ENCODE measurements around the gene MAP3K5. TPM values are rescaled to one million over a fixed set of nuclear protein-coding genes. Genes with fewer than 3 reads are reported as not detected.

MAP3K5 gene
- total and polyA plus RNA-seq, 4 experiments from 2014 or later: 7.3 to 31.7 (median 28.8) TPM

DNA sequence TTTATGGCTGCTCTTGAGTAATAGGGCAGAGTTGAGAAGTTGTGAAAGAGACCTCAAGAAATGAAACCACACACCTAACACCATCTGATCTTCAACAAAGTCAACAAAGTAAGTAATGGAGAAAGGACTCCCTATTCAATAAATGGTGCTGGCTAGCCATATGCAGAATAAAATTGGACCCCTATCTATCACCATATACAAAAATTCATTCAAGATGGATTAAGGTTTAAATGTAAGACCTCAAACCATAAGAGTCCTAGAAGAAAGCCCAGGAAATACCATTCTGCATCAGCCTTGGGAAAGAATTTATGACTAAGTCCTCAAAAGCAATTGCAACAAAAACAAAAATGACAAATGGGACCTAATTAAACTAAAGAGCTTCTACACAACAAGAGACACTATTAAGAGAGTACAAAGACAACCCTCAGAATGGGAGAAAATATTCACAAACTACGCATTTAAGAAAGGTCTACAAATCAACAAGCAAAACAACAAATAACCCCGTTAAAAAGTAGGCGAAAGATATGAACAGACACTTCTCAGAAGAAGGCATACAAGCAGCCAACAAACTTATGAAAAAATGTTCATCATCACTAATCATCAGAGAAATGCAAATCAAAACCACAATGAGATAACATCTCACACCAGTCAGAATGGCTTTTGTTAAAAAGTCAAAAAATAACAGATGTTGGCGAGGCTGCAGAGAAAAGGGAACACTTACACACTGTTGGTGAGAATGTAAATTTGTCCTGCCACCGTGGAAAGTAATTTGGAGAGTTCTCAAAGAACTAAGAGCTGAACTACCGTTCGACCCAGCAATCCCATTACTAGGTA, 4.0 kb downstream of the MAP3K5 start:
- no peaks in the 10 kb centered on the region for H3K27me3 ChIP-seq (ENCODE audit: insufficient read depth, low read length)
- H3K4me1 ChIP-seq (ENCODE audit: insufficient read depth, low read length): peaks cover 79% of the 10 kb centered on the region
- peak overlapping the region; percentile 29 for H3K27ac ChIP-seq (ENCODE audit: low read depth, low read length)
- DNase-seq: peak; percentile 50 to 79 (median 74)
- intact Hi-C loops (cut with micrococcal nuclease): loop anchor here (1.0 kb wide), 2 partner anchors 24 to 35 kb away; no protein-coding TSS in a partner anchor
- peaks cover 4% of the 10 kb centered on the region for H3K36me3 ChIP-seq (ENCODE audit: insufficient read depth, low read length)
- Mint-ChIP-seq H3K36me3 (peaks cover 24 to 30% of the 10 kb centered on the region in 2 donors), H3K4me1 (peaks cover 51 to 87% (median 63%) of the 10 kb centered on the region in 4 donors), H3K27me3 (no peaks in the 10 kb centered on the region), H3K27ac (peak overlapping the region; percentile 86 to 92 (median 90)), H3K4me3 (peak overlapping the region; percentile 79 to 99 (median 88)), H3K9me3 (no peaks in the 10 kb centered on the region)
- no peaks in the 10 kb centered on the region for H3K9me3 ChIP-seq (ENCODE audit: control insufficient read depth in 1 of 2, low read length in 2 of 2)
- CTCF ChIA-PET (ENCODE audit: partially characterized antibody): interaction anchor here (0.8 to 16.4 kb wide), 9 partner anchors 11 to 142 kb away, joined by 3 to 747 read pairs (median 101); no protein-coding TSS in a partner anchor
- POLR2A ChIA-PET (ENCODE audit: partially characterized antibody): interaction anchor here (0.6 to 9.9 kb wide), 11 partner anchors 10 to 144 kb away, joined by 3 to 323 read pairs (median 5); no protein-coding TSS in a partner anchor
- peak overlapping the region; percentile 13 to 20 for H3K4me3 ChIP-seq (ENCODE audit: low read length in 2 of 2)

DNA sequence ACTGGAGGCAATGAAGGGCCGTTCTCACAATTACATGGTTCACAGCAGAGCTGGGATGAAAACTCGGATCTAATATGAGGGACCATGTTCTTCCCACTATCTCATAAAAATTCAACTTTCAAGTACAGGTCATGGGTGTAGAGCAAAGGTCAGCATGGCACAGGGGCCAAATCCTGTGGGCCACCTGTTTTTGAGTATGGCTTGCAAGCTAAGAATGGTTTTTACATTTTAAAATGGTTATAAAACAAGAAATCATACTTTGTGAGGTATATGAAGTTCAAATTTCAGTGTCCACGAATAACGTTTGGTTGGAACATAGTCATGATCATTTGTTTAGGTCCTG, 4.6 kb downstream of the MAP3K5 start:
- H3K4me3 ChIP-seq (ENCODE audit: low read length in 2 of 2): peak overlapping the region; percentile 13 to 20
- Mint-ChIP-seq H3K27me3 (no peaks in the 10 kb centered on the region), H3K36me3 (peaks cover 25 to 27% of the 10 kb centered on the region in 2 donors), H3K4me1 (peaks cover 52 to 87% (median 66%) of the 10 kb centered on the region in 4 donors), H3K27ac (peak overlapping the region; percentile 86 to 92 (median 90)), H3K9me3 (no peaks in the 10 kb centered on the region), H3K4me3 (peak overlapping the region; percentile 79 to 99 (median 88))
- peaks cover 82% of the 10 kb centered on the region for H3K4me1 ChIP-seq (ENCODE audit: insufficient read depth, low read length)
- ChIA-PET CTCF (ENCODE audit: partially characterized antibody) (interaction anchor here (0.8 to 16.4 kb wide), 8 partner anchors 10 to 141 kb away, joined by 3 to 747 read pairs (median 6); no protein-coding TSS in a partner anchor), POLR2A (ENCODE audit: partially characterized antibody) (interaction anchor here (0.7 to 9.9 kb wide), 10 partner anchors 9 to 143 kb away, joined by 3 to 323 read pairs (median 4); partner anchors contain the start of gene PEX7)
- H3K36me3 ChIP-seq (ENCODE audit: insufficient read depth, low read length): peaks cover 4% of the 10 kb centered on the region
- peak overlapping the region; percentile 29 for H3K27ac ChIP-seq (ENCODE audit: low read depth, low read length)
- H3K27me3 ChIP-seq (ENCODE audit: insufficient read depth, low read length): no peaks in the 10 kb centered on the region
- no peaks in the 10 kb centered on the region for H3K9me3 ChIP-seq (ENCODE audit: control insufficient read depth in 1 of 2, low read length in 2 of 2)
- DNase-seq: no peak
- intact Hi-C loops (cut with micrococcal nuclease): loop anchor here (1.0 kb wide), 2 partner anchors 23 to 34 kb away; no protein-coding TSS in a partner anchor

DNA sequence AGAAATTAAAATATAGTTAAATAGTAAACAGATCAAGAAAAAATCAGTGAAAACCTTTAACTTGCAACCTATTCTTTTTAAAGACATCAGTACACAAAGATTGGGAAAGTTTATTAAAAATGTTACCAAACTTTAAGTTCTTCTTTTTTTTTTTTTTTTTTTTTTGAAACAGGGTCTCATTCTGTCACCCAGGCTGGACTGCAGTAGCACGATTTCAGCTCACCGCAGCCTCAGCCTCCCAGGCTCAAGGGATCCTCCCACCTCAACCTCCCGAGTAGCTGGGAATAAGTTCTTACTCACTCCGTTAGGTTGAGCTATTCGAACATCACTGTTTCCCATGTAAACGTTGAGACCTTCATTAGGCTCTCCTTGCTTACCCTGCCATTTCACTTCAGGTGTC, 5.6 kb downstream of the MAP3K5 start:
- Mint-ChIP-seq H3K4me1 (peaks cover 58 to 93% (median 73%) of the 10 kb centered on the region in 4 donors), H3K36me3 (peaks cover 29% of the 10 kb centered on the region in 2 donors), H3K27ac (peak overlapping the region; percentile 87 to 96 (median 90)), H3K27me3 (no peaks in the 10 kb centered on the region), H3K9me3 (no peaks in the 10 kb centered on the region), H3K4me3 (peak overlapping the region; percentile 17 to 96 (median 84))
- CTCF ChIA-PET (ENCODE audit: partially characterized antibody): interaction anchor here (0.7 to 16.4 kb wide), 11 partner anchors 9 to 175 kb away, joined by 3 to 747 read pairs (median 5); no protein-coding TSS in a partner anchor
- DNase-seq: no peak
- Histone ChIP-seq H3K4me3 (ENCODE audit: low read length in 2 of 2) (no peak overlapping the region), H3K27ac (ENCODE audit: low read depth, low read length) (peak overlapping the region; percentile 29), H3K4me1 (ENCODE audit: insufficient read depth, low read length) (peaks cover 92% of the 10 kb centered on the region), H3K27me3 (ENCODE audit: insufficient read depth, low read length) (no peaks in the 10 kb centered on the region), H3K36me3 (ENCODE audit: insufficient read depth, low read length) (peaks cover 4% of the 10 kb centered on the region), H3K9me3 (ENCODE audit: control insufficient read depth in 1 of 2, low read length in 2 of 2) (no peaks in the 10 kb centered on the region)
- intact Hi-C loops (cut with micrococcal nuclease): no loop called here
- POLR2A ChIA-PET (ENCODE audit: partially characterized antibody): interaction anchor here (0.8 to 9.9 kb wide), 9 partner anchors 8 to 497 kb away, joined by 3 to 323 read pairs (median 4); partner anchors contain the start of gene BCLAF1

- peak in 3 of 5 donors; percentile 27 to 52 (median 39) for DNase-seq
- ChIA-PET CTCF (ENCODE audit: partially characterized antibody) (interaction anchor here (0.7 to 16.4 kb wide), 5 partner anchors 7 to 138 kb away, joined by 3 to 747 read pairs (median 11); partner anchors contain the start of gene MAP3K5), POLR2A (ENCODE audit: partially characterized antibody) (interaction anchor here (0.6 to 9.9 kb wide), 7 partner anchors 7 to 496 kb away, joined by 3 to 323 read pairs (median 6); partner anchors contain the start of genes BCLAF1 and MAP3K5)
- Mint-ChIP-seq H3K27me3 (no peaks in the 10 kb centered on the region), H3K36me3 (peaks cover 22 to 29% of the 10 kb centered on the region in 2 donors), H3K9me3 (no peaks in the 10 kb centered on the region), H3K27ac (peak overlapping the region; percentile 89 to 98 (median 94)), H3K4me1 (peaks cover 62 to 91% (median 76%) of the 10 kb centered on the region in 4 donors), H3K4me3 (peak overlapping the region; percentile 79 to 95 (median 91))
- Histone ChIP-seq H3K27me3 (ENCODE audit: insufficient read depth, low read length) (no peaks in the 10 kb centered on the region), H3K4me1 (ENCODE audit: insufficient read depth, low read length) (peaks cover 96% of the 10 kb centered on the region), H3K36me3 (ENCODE audit: insufficient read depth, low read length) (peaks cover 4% of the 10 kb centered on the region), H3K9me3 (ENCODE audit: control insufficient read depth in 1 of 2, low read length in 2 of 2) (no peaks in the 10 kb centered on the region), H3K4me3 (ENCODE audit: low read length in 2 of 2) (peak overlapping the region in 1 of 2 donors; percentile 36), H3K27ac (ENCODE audit: low read depth, low read length) (peak overlapping the region; percentile 39)
- intact Hi-C loops (cut with micrococcal nuclease): no loop called here
Measured at GRCh38 chr6:136784910-136785746, 7.1 kb downstream of the MAP3K5 start.

DNA sequence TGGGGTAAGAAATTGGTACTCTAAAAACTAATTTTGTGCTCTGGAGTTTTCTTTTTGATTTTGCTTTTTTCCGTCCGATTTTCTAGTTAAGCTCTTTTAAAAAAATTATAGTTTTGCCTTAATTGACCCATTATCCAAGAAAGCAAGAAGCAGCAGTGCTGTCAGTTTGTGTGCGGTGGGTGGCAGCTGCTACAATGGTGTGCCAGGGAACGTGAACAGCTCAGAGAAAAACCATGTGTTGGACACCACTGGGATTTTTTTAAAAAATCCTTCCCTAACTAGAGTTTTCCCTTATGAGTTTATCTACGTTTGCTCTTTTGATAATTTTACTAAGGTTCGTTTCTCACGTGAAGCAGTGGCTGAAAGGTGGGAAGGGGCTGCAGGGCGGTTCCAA, 8.0 kb downstream of the MAP3K5 start:
- POLR2A ChIA-PET (ENCODE audit: partially characterized antibody): interaction anchor here (1.1 to 9.9 kb wide), 5 partner anchors 8 to 495 kb away, joined by 3 to 323 read pairs (median 6); partner anchors contain the start of genes BCLAF1 and MAP3K5
- Histone ChIP-seq H3K36me3 (ENCODE audit: insufficient read depth, low read length) (peaks cover 4% of the 10 kb centered on the region), H3K27me3 (ENCODE audit: insufficient read depth, low read length) (no peaks in the 10 kb centered on the region), H3K9me3 (ENCODE audit: control insufficient read depth in 1 of 2, low read length in 2 of 2) (no peaks in the 10 kb centered on the region), H3K27ac (ENCODE audit: low read depth, low read length) (peak overlapping the region; percentile 39), H3K4me1 (ENCODE audit: insufficient read depth, low read length) (peaks cover 96% of the 10 kb centered on the region), H3K4me3 (ENCODE audit: low read length in 2 of 2) (no peak overlapping the region)
- peaks cover 22 to 29% of the 10 kb centered on the region in 2 donors for H3K36me3 Mint-ChIP-seq
- CTCF ChIA-PET (ENCODE audit: partially characterized antibody): interaction anchor here (1.9 to 16.4 kb wide), 3 partner anchors 8 to 137 kb away, joined by 11 to 747 read pairs (median 228); partner anchors contain the start of gene MAP3K5
- intact Hi-C loops (cut with micrococcal nuclease): no loop called here
- DNase-seq: no peak
- H3K4me3 Mint-ChIP-seq: peak overlapping the region; percentile 60 to 95 (median 91)
- H3K9me3 Mint-ChIP-seq: no peaks in the 10 kb centered on the region
- H3K27ac Mint-ChIP-seq: peak overlapping the region; percentile 55 to 98 (median 89)
- peaks cover 63 to 93% (median 76%) of the 10 kb centered on the region in 4 donors for H3K4me1 Mint-ChIP-seq
- no peaks in the 10 kb centered on the region for H3K27me3 Mint-ChIP-seq

GRCh38 chr6:136783495-136784270, 8.6 kb downstream of the MAP3K5 start:
- no peak overlapping the region for H3K4me3 ChIP-seq (ENCODE audit: low read length in 2 of 2)
- peaks cover 90% of the 10 kb centered on the region for H3K4me1 ChIP-seq (ENCODE audit: insufficient read depth, low read length)
- intact Hi-C loops (cut with micrococcal nuclease): no loop called here
- Mint-ChIP-seq H3K27me3 (no peaks in the 10 kb centered on the region), H3K27ac (peak overlapping the region; percentile 55 to 98 (median 89)), H3K4me3 (peak overlapping the region; percentile 60 to 95 (median 91)), H3K9me3 (no peaks in the 10 kb centered on the region), H3K4me1 (peaks cover 62 to 87% (median 74%) of the 10 kb centered on the region in 4 donors), H3K36me3 (peaks cover 21 to 28% of the 10 kb centered on the region in 2 donors)
- DNase-seq: peak in 1 of 5 donors; percentile 49
- no peak overlapping the region for H3K27ac ChIP-seq (ENCODE audit: low read depth, low read length)
- no peaks in the 10 kb centered on the region for H3K27me3 ChIP-seq (ENCODE audit: insufficient read depth, low read length)
- ChIA-PET POLR2A (ENCODE audit: partially characterized antibody) (interaction anchor here (1.1 to 9.9 kb wide), 5 partner anchors 8 to 494 kb away, joined by 3 to 323 read pairs (median 6); partner anchors contain the start of genes BCLAF1 and MAP3K5), CTCF (ENCODE audit: partially characterized antibody) (interaction anchor here (1.9 to 16.4 kb wide), 4 partner anchors 9 to 137 kb away, joined by 8 to 747 read pairs (median 120); partner anchors contain the start of gene MAP3K5)
- H3K9me3 ChIP-seq (ENCODE audit: control insufficient read depth in 1 of 2, low read length in 2 of 2): no peaks in the 10 kb centered on the region
- H3K36me3 ChIP-seq (ENCODE audit: insufficient read depth, low read length): peaks cover 4% of the 10 kb centered on the region
